ENCODE measurements around the gene BAG3.
A peak's percentile ranks its signal among the peaks of the same experiment; 100 is the strongest.

The BAG3 gene

DNA sequence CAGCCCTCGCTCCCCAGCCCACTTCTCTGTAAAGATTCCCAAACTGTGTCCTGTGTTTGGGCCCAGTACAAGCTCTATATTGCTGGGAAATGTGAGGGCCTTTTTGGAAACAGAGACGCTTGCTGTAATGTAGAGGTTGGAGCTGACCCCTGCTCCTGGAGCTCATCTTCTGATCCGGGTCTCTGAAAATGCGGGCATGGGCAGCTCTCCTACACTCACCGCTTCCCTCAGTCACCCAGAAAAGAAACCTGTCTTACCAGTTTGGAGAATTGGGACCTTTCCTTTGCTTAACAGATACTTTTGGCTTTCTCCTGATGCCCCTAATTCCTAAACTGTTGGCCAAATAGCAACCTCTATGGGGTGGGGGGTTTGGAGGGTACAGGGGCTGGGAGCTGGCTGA, 18.2 kb downstream of the BAG3 start:
- H4K8ac ChIP-seq (ENCODE audit: low read length), result no peak overlapping the region
- no peaks in the 10 kb centered on the region for H3K9me3 ChIP-seq (ENCODE audit: control insufficient read depth, low read length)
- no peak overlapping the region for H2BK15ac ChIP-seq (ENCODE audit: low read depth, poor library complexity, severe bottlenecking)
- no peak overlapping the region for H3K9ac ChIP-seq (ENCODE audit: low read length)
- no peak overlapping the region for H4K91ac ChIP-seq (ENCODE audit: low read length)
- H3K27me3 ChIP-seq (ENCODE audit: control insufficient read depth in 1 of 2, insufficient read depth in 1 of 2, low read length in 2 of 2), result no peaks in the 10 kb centered on the region
- H3K18ac ChIP-seq (ENCODE audit: low read depth in 1 of 2, low read length in 2 of 2), result no peak overlapping the region
- no peak for DNase-seq
- H3K14ac ChIP-seq (ENCODE audit: low read length in 2 of 2), result no peak overlapping the region
- WGBS, result 100% methylated on average over 4 of the region's 5 CpGs
- no peak overlapping the region for H3K4me2 ChIP-seq (ENCODE audit: low read length, poor library complexity, severe bottlenecking)
- H2AFZ ChIP-seq (ENCODE audit: low read depth, low read length), result no peak overlapping the region
- H3K79me1 ChIP-seq (replicated peaks; ENCODE audit: low read length, poor library complexity, severe bottlenecking), result peaks cover 12% of the 10 kb centered on the region
- no peak overlapping the region for H3K27ac ChIP-seq (ENCODE audit: low read length, poor library complexity, severe bottlenecking)
- H3K4me3 ChIP-seq (ENCODE audit: insufficient read depth in 1 of 2, low read depth in 1 of 2, low read length in 2 of 2), result no peak overlapping the region
- no peak overlapping the region for H2BK5ac ChIP-seq (ENCODE audit: low read depth, low read length, poor library complexity, severe bottlenecking)
- peaks cover 58% of the 10 kb centered on the region for H3K4me1 ChIP-seq (ENCODE audit: control insufficient read depth, insufficient read depth, low read depth, low read length)
- H2BK12ac ChIP-seq (ENCODE audit: low read length in 2 of 2), result no peak overlapping the region
- H2BK120ac ChIP-seq (ENCODE audit: low read depth, low read length), result no peak overlapping the region
- H2AK5ac ChIP-seq (ENCODE audit: low read length, severe bottlenecking), result peak overlapping the region; percentile 53
- peaks cover 39 to 45% of the 10 kb centered on the region in 2 experiments for H3K36me3 ChIP-seq (ENCODE audit: control insufficient read depth in 1 of 2, insufficient read depth in 2 of 2, low read depth in 1 of 2, low read length in 2 of 2)
- H3K23ac ChIP-seq (ENCODE audit: low read length in 2 of 2), result no peak overlapping the region
- no peak overlapping the region for H3K4ac ChIP-seq (ENCODE audit: low read depth in 1 of 2, low read length in 2 of 2)

DNA sequence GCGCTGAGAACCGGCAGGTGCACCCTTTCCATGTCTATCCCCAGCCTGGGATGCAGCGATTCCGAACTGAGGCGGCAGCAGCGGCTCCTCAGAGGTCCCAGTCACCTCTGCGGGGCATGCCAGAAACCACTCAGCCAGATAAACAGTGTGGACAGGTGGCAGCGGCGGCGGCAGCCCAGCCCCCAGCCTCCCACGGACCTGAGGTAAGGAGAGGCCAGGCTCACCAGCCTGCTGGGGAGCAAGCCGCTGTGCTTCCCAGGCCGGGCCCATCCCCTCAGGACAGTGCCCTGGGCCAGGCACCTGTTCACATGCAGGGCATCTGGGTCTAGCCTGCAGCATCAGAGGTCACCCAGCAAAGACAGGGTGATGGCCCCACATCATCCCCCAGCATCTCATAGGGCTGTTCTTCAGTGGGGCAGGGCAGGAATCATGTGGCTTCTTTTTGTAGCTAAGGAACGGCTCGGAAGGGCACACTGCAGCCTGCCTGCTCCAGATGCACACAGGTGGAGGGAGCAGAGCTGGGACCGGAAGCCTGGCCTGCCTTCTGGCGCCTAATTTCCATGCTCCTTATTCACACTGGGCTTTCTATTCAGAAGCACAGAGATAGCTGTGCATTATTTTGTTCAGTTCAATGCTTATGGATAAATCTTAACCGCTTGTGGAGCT, 18.9 kb downstream of the BAG3 start:
- Histone ChIP-seq H4K8ac (ENCODE audit: low read length) (no peak overlapping the region), H2AK5ac (ENCODE audit: low read length, severe bottlenecking) (peak overlapping the region; percentile 33), H2BK120ac (ENCODE audit: low read depth, low read length) (no peak overlapping the region), H3K23ac (ENCODE audit: low read length in 2 of 2) (no peak overlapping the region), H3K14ac (ENCODE audit: low read length in 2 of 2) (no peak overlapping the region), H3K79me1 (replicated peaks; ENCODE audit: low read length, poor library complexity, severe bottlenecking) (peaks cover 12% of the 10 kb centered on the region), H2AFZ (ENCODE audit: low read depth, low read length) (no peak overlapping the region), H3K36me3 (ENCODE audit: control insufficient read depth in 1 of 2, insufficient read depth in 2 of 2, low read depth in 1 of 2, low read length in 2 of 2) (peaks cover 39 to 50% of the 10 kb centered on the region in 2 experiments), H3K4ac (ENCODE audit: low read depth in 1 of 2, low read length in 2 of 2) (no peak overlapping the region), H2BK15ac (ENCODE audit: low read depth, poor library complexity, severe bottlenecking) (no peak overlapping the region), H2BK5ac (ENCODE audit: low read depth, low read length, poor library complexity, severe bottlenecking) (no peak overlapping the region), H3K27me3 (ENCODE audit: control insufficient read depth in 1 of 2, insufficient read depth in 1 of 2, low read length in 2 of 2) (no peaks in the 10 kb centered on the region), H3K18ac (ENCODE audit: low read depth in 1 of 2, low read length in 2 of 2) (no peak overlapping the region), H3K4me1 (ENCODE audit: control insufficient read depth, insufficient read depth, low read depth, low read length) (peaks cover 56% of the 10 kb centered on the region), H4K91ac (ENCODE audit: low read length) (no peak overlapping the region), H3K27ac (ENCODE audit: low read length, poor library complexity, severe bottlenecking) (peak overlapping the region; percentile 31), H3K4me2 (ENCODE audit: low read length, poor library complexity, severe bottlenecking) (no peak overlapping the region), H3K9ac (ENCODE audit: low read length) (no peak overlapping the region), H3K9me3 (ENCODE audit: control insufficient read depth, low read length) (no peaks in the 10 kb centered on the region), H3K4me3 (ENCODE audit: insufficient read depth in 1 of 2, low read depth in 1 of 2, low read length in 2 of 2) (peak overlapping the region in 1 of 2 experiments; percentile 8), H2BK12ac (ENCODE audit: low read length in 2 of 2) (no peak overlapping the region)
- DNase-seq, result no peak
- 97% methylated on average over 17 of the region's 18 CpGs for WGBS

DNA sequence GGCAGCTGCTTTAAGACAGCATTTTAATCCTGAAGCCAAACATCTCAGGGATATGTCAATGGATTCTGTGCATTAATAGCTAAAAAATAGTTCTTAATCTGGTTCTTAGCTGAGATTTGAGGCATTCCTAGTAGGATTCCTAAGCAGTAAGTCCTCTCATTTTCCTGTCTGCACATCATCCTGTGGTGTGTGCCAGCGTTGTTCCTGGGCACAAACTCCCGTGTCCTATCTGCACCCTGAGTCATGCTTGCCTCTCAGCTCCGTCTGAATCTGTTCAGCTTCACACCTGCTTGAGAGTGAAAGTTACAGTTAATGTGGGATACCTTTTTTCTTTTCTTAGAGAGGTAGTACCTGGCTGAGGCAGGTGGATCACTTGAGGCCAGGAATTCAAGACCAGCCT, 19.5 kb downstream of the BAG3 start:
- Histone ChIP-seq H2BK12ac (ENCODE audit: low read length in 2 of 2) (no peak overlapping the region), H3K36me3 (ENCODE audit: control insufficient read depth in 1 of 2, insufficient read depth in 2 of 2, low read depth in 1 of 2, low read length in 2 of 2) (peaks cover 39 to 54% of the 10 kb centered on the region in 2 experiments), H3K4me3 (ENCODE audit: insufficient read depth in 1 of 2, low read depth in 1 of 2, low read length in 2 of 2) (no peak overlapping the region), H4K8ac (ENCODE audit: low read length) (no peak overlapping the region), H2AK5ac (ENCODE audit: low read length, severe bottlenecking) (no peak overlapping the region), H2BK15ac (ENCODE audit: low read depth, poor library complexity, severe bottlenecking) (no peak overlapping the region), H3K27ac (ENCODE audit: low read length, poor library complexity, severe bottlenecking) (peak overlapping the region; percentile 31), H4K91ac (ENCODE audit: low read length) (no peak overlapping the region), H3K4me1 (ENCODE audit: control insufficient read depth, insufficient read depth, low read depth, low read length) (peaks cover 56% of the 10 kb centered on the region), H2BK5ac (ENCODE audit: low read depth, low read length, poor library complexity, severe bottlenecking) (no peak overlapping the region), H3K14ac (ENCODE audit: low read length in 2 of 2) (no peak overlapping the region), H3K27me3 (ENCODE audit: control insufficient read depth in 1 of 2, insufficient read depth in 1 of 2, low read length in 2 of 2) (no peaks in the 10 kb centered on the region), H2BK120ac (ENCODE audit: low read depth, low read length) (no peak overlapping the region), H2AFZ (ENCODE audit: low read depth, low read length) (no peak overlapping the region), H3K23ac (ENCODE audit: low read length in 2 of 2) (no peak overlapping the region), H3K4me2 (ENCODE audit: low read length, poor library complexity, severe bottlenecking) (no peak overlapping the region), H3K9ac (ENCODE audit: low read length) (no peak overlapping the region), H3K18ac (ENCODE audit: low read depth in 1 of 2, low read length in 2 of 2) (no peak overlapping the region), H3K4ac (ENCODE audit: low read depth in 1 of 2, low read length in 2 of 2) (no peak overlapping the region), H3K79me1 (replicated peaks; ENCODE audit: low read length, poor library complexity, severe bottlenecking) (peaks cover 12% of the 10 kb centered on the region), H3K9me3 (ENCODE audit: control insufficient read depth, low read length) (no peaks in the 10 kb centered on the region)
- no peak for DNase-seq
- WGBS, result 75% methylated on average over 3 of the region's 3 CpGs

DNA sequence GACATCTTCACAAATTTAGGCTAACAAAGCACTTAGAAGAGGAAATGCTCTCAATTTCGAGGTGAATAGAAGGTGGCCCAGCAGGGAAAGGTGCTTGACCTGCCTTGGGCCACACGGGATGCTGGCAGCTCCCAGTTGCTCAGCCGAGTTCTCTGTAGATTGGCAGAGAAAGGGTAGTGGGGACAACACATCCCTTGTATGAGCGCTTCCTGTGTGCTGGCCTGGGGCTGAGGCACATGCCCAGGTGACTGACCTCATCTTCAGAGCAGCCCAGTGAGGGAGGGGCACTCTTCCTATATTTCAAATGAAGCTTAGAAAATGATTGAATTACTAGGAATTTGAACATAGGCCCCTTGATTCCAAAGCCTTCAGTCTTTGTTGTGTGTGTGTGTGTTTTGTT, 20.2 kb downstream of the BAG3 start:
- Histone ChIP-seq H3K4me3 (ENCODE audit: insufficient read depth in 1 of 2, low read depth in 1 of 2, low read length in 2 of 2) (no peak overlapping the region), H3K14ac (ENCODE audit: low read length in 2 of 2) (no peak overlapping the region), H2BK12ac (ENCODE audit: low read length in 2 of 2) (no peak overlapping the region), H3K4me2 (ENCODE audit: low read length, poor library complexity, severe bottlenecking) (no peak overlapping the region), H2BK120ac (ENCODE audit: low read depth, low read length) (no peak overlapping the region), H3K27me3 (ENCODE audit: control insufficient read depth in 1 of 2, insufficient read depth in 1 of 2, low read length in 2 of 2) (no peaks in the 10 kb centered on the region), H2BK15ac (ENCODE audit: low read depth, poor library complexity, severe bottlenecking) (no peak overlapping the region), H2AFZ (ENCODE audit: low read depth, low read length) (no peak overlapping the region), H3K36me3 (ENCODE audit: control insufficient read depth in 1 of 2, insufficient read depth in 2 of 2, low read depth in 1 of 2, low read length in 2 of 2) (peaks cover 40 to 59% of the 10 kb centered on the region in 2 experiments), H3K9ac (ENCODE audit: low read length) (no peak overlapping the region), H2BK5ac (ENCODE audit: low read depth, low read length, poor library complexity, severe bottlenecking) (no peak overlapping the region), H3K4ac (ENCODE audit: low read depth in 1 of 2, low read length in 2 of 2) (no peak overlapping the region), H3K27ac (ENCODE audit: low read length, poor library complexity, severe bottlenecking) (no peak overlapping the region), H3K18ac (ENCODE audit: low read depth in 1 of 2, low read length in 2 of 2) (no peak overlapping the region), H3K79me1 (replicated peaks; ENCODE audit: low read length, poor library complexity, severe bottlenecking) (peaks cover 13% of the 10 kb centered on the region), H3K4me1 (ENCODE audit: control insufficient read depth, insufficient read depth, low read depth, low read length) (peaks cover 49% of the 10 kb centered on the region), H4K91ac (ENCODE audit: low read length) (no peak overlapping the region), H3K9me3 (ENCODE audit: control insufficient read depth, low read length) (no peaks in the 10 kb centered on the region), H3K23ac (ENCODE audit: low read length in 2 of 2) (no peak overlapping the region), H2AK5ac (ENCODE audit: low read length, severe bottlenecking) (peak overlapping the region; percentile 47), H4K8ac (ENCODE audit: low read length) (no peak overlapping the region)
- 81% methylated on average over 4 of the region's 4 CpGs for WGBS
- DNase-seq, result no peak

All from mesenchymal stem cell (in vitro differentiated cells and primary cell).